Caco-2 (cell line): ENCODE measurements around the gene COL4A2. TPM values are rescaled to one million over a fixed set of nuclear protein-coding genes. Genes with fewer than 3 reads are reported as not detected.

Experiments
- BruUV-seq: library from RNA; stranded (reverse); fragments of 400-500 nt; replicated peaks from 2 replicates; lab custom pipeline; 2021; lab: Mats Ljungman, UMichigan
- CTCF ChIA-PET: fragments of 300-600 bp; sonication (Branson Sonifier 250); formaldehyde crosslinking; loops from one replicate; lab custom pipeline; 2022; ENCODE audit warnings: antibody characterized with exemption; lab: Charles Lee
- POLR2A ChIA-PET: fragments of 300-600 bp; sonication (Branson Sonifier 250); formaldehyde crosslinking; loops from one replicate; lab custom pipeline; 2022; ENCODE audit warnings: antibody characterized with exemption; lab: Charles Lee
- DNase-seq, 2 experiments: peaks; one replicate each; pipeline versions ENCODE4 v3.0.0 to v3.0.0-alpha.2; 2020 to 2022
- H3K27me3 ChIP-seq: replicated peaks from 2 replicates; pipeline ENCODE4 v1.6.0; 2011; ENCODE audit warnings: low read length; ENCODE audit not compliant: control insufficient read depth, insufficient read depth
- H3K36me3 ChIP-seq: 2 replicates; pipeline ENCODE4 v1.5.1; 2011; ENCODE audit warnings: low read length; ENCODE audit not compliant: control insufficient read depth, insufficient read depth
- H3K4me1 ChIP-seq: fragments of 250-450 bp; sonication (Bioruptor Pico); 2 replicates; pipeline ENCODE4 v1.5.1; 2020; ENCODE audit warnings: mild to moderate bottlenecking
- H3K4me3 ChIP-seq: 2 replicates; pipeline ENCODE4 v1.5.1; 2011; ENCODE audit warnings: low read depth, mild to moderate bottlenecking, control low read depth, low read length
- H3K9me3 ChIP-seq: fragments of 250-450 bp; sonication (Bioruptor Pico); 2 replicates; pipeline ENCODE4 v1.5.1; 2020; ENCODE audit warnings: mild to moderate bottlenecking, moderate library complexity
- H3K27ac Mint-ChIP-seq: one replicate; pipeline ENCODE4 v1.8.0; 2022; ENCODE audit warnings: mixed read lengths; ENCODE audit not compliant: unreplicated experiment
- H3K27me3 Mint-ChIP-seq: one replicate; pipeline ENCODE4 v1.8.0; 2022; ENCODE audit warnings: mixed read lengths; ENCODE audit not compliant: insufficient read depth, unreplicated experiment
- H3K36me3 Mint-ChIP-seq: one replicate; pipeline ENCODE4 v1.8.0; 2022; ENCODE audit warnings: mild to moderate bottlenecking, mixed read lengths; ENCODE audit not compliant: insufficient read depth, unreplicated experiment
- H3K4me1 Mint-ChIP-seq: one replicate; pipeline ENCODE4 v1.8.0; 2022; ENCODE audit warnings: low read depth, mixed read lengths; ENCODE audit not compliant: unreplicated experiment
- H3K4me3 Mint-ChIP-seq: one replicate; pipeline ENCODE4 v1.8.0; 2022; ENCODE audit warnings: mild to moderate bottlenecking, moderate library complexity, mixed read lengths; ENCODE audit not compliant: unreplicated experiment
- H3K9me3 Mint-ChIP-seq: one replicate; pipeline ENCODE4 v1.8.0; 2022; ENCODE audit warnings: mixed read lengths; ENCODE audit not compliant: unreplicated experiment
- CTCF ChIP-seq, 2 experiments: fragments of 200-600 bp in 1 of 2; IDR thresholded peaks; 1 replicate in 1 of 2; 2 replicates in 1 of 2; pipeline versions ENCODE4 v1.5.1 to v1.8.0; 2011 to 2022; ENCODE audit warnings: antibody characterized with exemption in 1 of 2, control low read depth in 1 of 2, inconsistent platforms in 1 of 2, low read depth in 1 of 2, low read length in 1 of 2, mild to moderate bottlenecking in 1 of 2, moderate library complexity in 1 of 2; ENCODE audit not compliant: insufficient read depth in 1 of 2, severe bottlenecking in 1 of 2, unreplicated experiment in 1 of 2
- intact Hi-C: fragments of 100-400 bp; cut with micrococcal nuclease; formaldehyde crosslinking; loops from one replicate; pipeline ENCODE4 v1.10.0; 2022; ENCODE audit not compliant: unreplicated experiment
- total RNA-seq: library from RNA; stranded (reverse); gene quantifications from 2 replicates; pipeline ENCODE4 v1.2.3, GENCODE V29; 2022

COL4A2 gene
- total RNA-seq, 1 experiment from 2014 or later = 19.2 TPM

GRCh38 chr13:110275931-110276552 is 31.0 kb upstream of the COL4A2 start:
- Mint-ChIP-seq H3K27me3 (no peaks in the 10 kb centered on the region), H3K4me1 (peaks cover 31% of the 10 kb centered on the region), H3K36me3 (no peaks in the 10 kb centered on the region), H3K27ac (no peak overlapping the region), H3K4me3 (no peak overlapping the region), H3K9me3 (no peaks in the 10 kb centered on the region)
- Histone ChIP-seq H3K27me3 (no peaks in the 10 kb centered on the region), H3K4me3 (no peak overlapping the region), H3K36me3 (no peaks in the 10 kb centered on the region), H3K4me1 (peaks cover 17% of the 10 kb centered on the region), H3K9me3 (no peaks in the 10 kb centered on the region)
- POLR2A ChIA-PET = no interaction called here
- no peak for DNase-seq
- CTCF ChIA-PET = no interaction called here
- intact Hi-C loops = no loop called here
- TF ChIP-seq CTCF (IDR thresholded peaks at IDR 0.05; ENCODE audit: insufficient read depth in 1 of 2, low read depth in 1 of 2, low read length in 1 of 2, severe bottlenecking in 1 of 2, unreplicated experiment in 1 of 2) = no peak
- BruUV-seq = no TSS peak

GRCh38 chr13:110276553-110276950 is 30.5 kb upstream of the COL4A2 start:
- CTCF ChIA-PET = no interaction called here

GRCh38 chr13:110277357-110277975 is 29.6 kb upstream of the COL4A2 start:
- no peaks in the 10 kb centered on the region for H3K9me3 Mint-ChIP-seq
- intact Hi-C loops = no loop called here
- H3K36me3 Mint-ChIP-seq = no peaks in the 10 kb centered on the region
- Histone ChIP-seq H3K4me3 (no peak overlapping the region), H3K27me3 (no peaks in the 10 kb centered on the region), H3K9me3 (no peaks in the 10 kb centered on the region), H3K36me3 (no peaks in the 10 kb centered on the region), H3K4me1 (peaks cover 17% of the 10 kb centered on the region)
- TF ChIP-seq CTCF (IDR thresholded peaks at IDR 0.05; ENCODE audit: insufficient read depth in 1 of 2, low read depth in 1 of 2, low read length in 1 of 2, severe bottlenecking in 1 of 2, unreplicated experiment in 1 of 2) = no peak
- DNase-seq = no peak
- ChIA-PET POLR2A (no interaction called here), CTCF (no interaction called here)
- H3K4me1 Mint-ChIP-seq = peaks cover 25% of the 10 kb centered on the region
- H3K27me3 Mint-ChIP-seq = no peaks in the 10 kb centered on the region
- H3K27ac Mint-ChIP-seq = no peak overlapping the region
- no TSS peak for BruUV-seq
- no peak overlapping the region for H3K4me3 Mint-ChIP-seq

More at GRCh38 chr13:110276553-110276950, 30.5 kb upstream of the COL4A2 start:
- Histone ChIP-seq H3K4me3 (no peak overlapping the region), H3K4me1 (peaks cover 17% of the 10 kb centered on the region), H3K36me3 (no peaks in the 10 kb centered on the region), H3K9me3 (no peaks in the 10 kb centered on the region), H3K27me3 (no peaks in the 10 kb centered on the region)
- no peak for TF ChIP-seq CTCF (IDR thresholded peaks at IDR 0.05; ENCODE audit: insufficient read depth in 1 of 2, low read depth in 1 of 2, low read length in 1 of 2, severe bottlenecking in 1 of 2, unreplicated experiment in 1 of 2)
- H3K4me1 Mint-ChIP-seq = peaks cover 25% of the 10 kb centered on the region
- H3K36me3 Mint-ChIP-seq = no peaks in the 10 kb centered on the region
- POLR2A ChIA-PET = no interaction called here
- H3K27me3 Mint-ChIP-seq = no peaks in the 10 kb centered on the region
- BruUV-seq = no TSS peak
- H3K9me3 Mint-ChIP-seq = no peaks in the 10 kb centered on the region
- intact Hi-C loops = no loop called here
- H3K27ac Mint-ChIP-seq = no peak overlapping the region
- no peak overlapping the region for H3K4me3 Mint-ChIP-seq
- no peak for DNase-seq
